Neural crest cell (in vitro differentiated cells): Measurements from ENCODE around the gene CPLX1. TPM values are rescaled to one million over a fixed set of nuclear protein-coding genes. Genes with fewer than 3 reads are reported as not detected.
"Not testable (repeated sequence)": the region's sequence is repeated elsewhere in the genome, so short reads cannot be mapped to it uniquely, and the experiment has no call there.

ENCODE experiments used
- DNase-seq: peaks from one replicate; pipeline ENCODE4 v3.0.0; 2021; ENCODE audit warnings: low read depth, mixed read lengths, low spot score
- H3K27ac Mint-ChIP-seq: one replicate; pipeline ENCODE4 v1.8.0; 2021; ENCODE audit warnings: mild to moderate bottlenecking, mixed read lengths; ENCODE audit not compliant: unreplicated experiment
- H3K27me3 Mint-ChIP-seq: 2 replicates; pipeline ENCODE4 v1.8.0; 2021; ENCODE audit warnings: low read depth, mild to moderate bottlenecking, mixed read lengths
- H3K36me3 Mint-ChIP-seq: 2 replicates; pipeline ENCODE4 v1.8.0; 2021; ENCODE audit warnings: low read depth, mild to moderate bottlenecking, mixed read lengths
- H3K4me1 Mint-ChIP-seq: 2 replicates; pipeline ENCODE4 v1.8.0; 2021; ENCODE audit warnings: mixed read lengths
- H3K4me3 Mint-ChIP-seq: one replicate; pipeline ENCODE4 v1.8.0; 2021; ENCODE audit warnings: mild to moderate bottlenecking, mixed read lengths
- H3K9me3 Mint-ChIP-seq: 2 replicates; pipeline ENCODE4 v1.8.0; 2021; ENCODE audit warnings: mixed read lengths
- CTCF ChIP-seq: fragments of 200-600 bp; sonication (generic); conservative IDR thresholded peaks from 2 replicates; pipeline ENCODE4 v1.5.0; 2021; ENCODE audit warnings: antibody characterized with exemption, mild to moderate bottlenecking
- total RNA-seq: library from RNA; stranded (reverse); gene quantifications from 2 replicates; pipeline ENCODE4 v1.2.1, GENCODE V29; 2021

Gene CPLX1
- total RNA-seq, 1 donor from 2014 or later = 2.0 TPM

GRCh38 chr4:781493-782216, 44.3 kb downstream of the CPLX1 start:
- H3K4me1 Mint-ChIP-seq = peaks cover 49% of the 10 kb centered on the region
- peaks cover 27% of the 10 kb centered on the region for H3K36me3 Mint-ChIP-seq
- peaks cover 3% of the 10 kb centered on the region for H3K9me3 Mint-ChIP-seq
- peak overlapping the region; percentile 96 for H3K4me3 Mint-ChIP-seq
- H3K27ac Mint-ChIP-seq = peak overlapping the region; percentile 97
- DNase-seq = peak; percentile 96
- no peak for TF ChIP-seq CTCF
- peaks cover 22% of the 10 kb centered on the region for H3K27me3 Mint-ChIP-seq

DNA sequence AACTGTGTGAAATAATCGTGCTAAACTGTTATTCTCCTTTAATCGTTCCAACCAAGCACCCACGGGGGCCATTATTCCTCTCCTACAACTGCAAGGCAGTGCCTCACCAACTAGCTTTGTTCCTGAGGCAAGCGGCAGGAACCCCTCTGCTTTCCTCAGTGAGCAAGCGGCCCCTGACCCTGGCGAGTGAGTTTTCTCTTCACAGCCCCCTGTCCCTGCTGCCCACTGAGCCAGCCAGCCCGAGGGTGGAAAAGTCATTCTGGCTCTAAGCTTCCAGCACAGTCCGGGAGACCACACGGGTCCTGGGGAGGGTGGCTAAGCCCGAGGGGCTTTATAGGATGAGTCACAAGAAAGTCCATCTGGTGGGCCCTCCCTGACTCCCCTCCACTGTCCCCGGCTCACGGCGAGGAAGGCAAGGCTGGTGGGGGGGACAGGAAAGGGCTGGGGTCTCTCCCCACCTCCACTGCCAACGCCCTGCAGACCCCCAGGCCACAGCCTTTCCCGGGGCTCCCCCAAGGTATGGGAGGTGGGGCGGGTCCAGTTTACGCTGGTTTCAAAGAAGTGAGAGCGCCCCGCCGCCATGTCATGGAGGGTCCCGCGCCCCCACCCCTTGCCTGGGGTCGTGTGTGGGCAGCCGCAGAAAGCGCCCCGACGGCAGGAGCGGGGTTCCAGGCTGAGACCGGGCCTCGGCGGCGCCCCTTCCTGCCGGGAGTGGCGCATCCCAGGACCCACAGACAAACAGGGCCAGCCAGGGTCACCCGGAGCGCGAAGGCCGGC, 45.0 kb downstream of the CPLX1 start:
- Mint-ChIP-seq H3K27me3 (peaks cover 22% of the 10 kb centered on the region), H3K27ac (peak overlapping the region; percentile 97), H3K4me3 (peak overlapping the region; percentile 96), H3K36me3 (peaks cover 32% of the 10 kb centered on the region), H3K4me1 (peaks cover 51% of the 10 kb centered on the region), H3K9me3 (peaks cover 3% of the 10 kb centered on the region)
- no peak for DNase-seq
- no peak for TF ChIP-seq CTCF

GRCh38 chr4:780255-780654, 45.7 kb downstream of the CPLX1 start:
- not testable (repeated sequence) for H3K9me3 Mint-ChIP-seq, DNase-seq
- Mint-ChIP-seq H3K4me1 (peaks cover 52% of the 10 kb centered on the region), H3K36me3 (peaks cover 35% of the 10 kb centered on the region), H3K4me3 (peak overlapping the region; percentile 92), H3K27me3 (peaks cover 18% of the 10 kb centered on the region), H3K27ac (peak overlapping the region; percentile 88)

DNA sequence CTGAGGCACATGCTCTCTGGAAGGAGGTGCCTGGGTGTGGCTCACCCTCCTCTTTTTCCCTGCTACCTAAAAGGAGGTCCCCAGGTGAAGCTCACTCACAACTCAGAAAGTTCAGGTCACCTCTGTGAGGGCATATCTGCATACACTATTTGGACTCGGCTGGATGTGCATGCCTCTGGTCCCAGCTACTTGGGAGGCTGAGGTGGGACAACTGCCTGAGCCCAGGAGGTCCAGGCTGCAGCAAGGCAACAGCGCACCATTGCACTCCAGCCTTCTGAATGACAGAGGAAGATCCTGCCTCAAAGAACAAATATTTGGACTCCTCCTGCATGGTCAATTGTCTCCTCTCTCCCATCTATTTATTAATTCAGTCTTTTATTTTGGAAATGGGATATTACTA, 46.4 kb downstream of the CPLX1 start:
- Mint-ChIP-seq H3K4me1 (peaks cover 49% of the 10 kb centered on the region), H3K27me3 (peaks cover 11% of the 10 kb centered on the region), H3K9me3 (peaks cover 6% of the 10 kb centered on the region), H3K27ac (peak overlapping the region; percentile 27), H3K4me3 (peak overlapping the region; percentile 92), H3K36me3 (peaks cover 39% of the 10 kb centered on the region)
- no peak for TF ChIP-seq CTCF
- DNase-seq = no peak

- DNase-seq = no peak
- Mint-ChIP-seq H3K27me3 (peaks cover 12% of the 10 kb centered on the region), H3K4me1 (peaks cover 56% of the 10 kb centered on the region), H3K36me3 (peaks cover 48% of the 10 kb centered on the region), H3K4me3 (peak overlapping the region; percentile 92), H3K9me3 (peaks cover 7% of the 10 kb centered on the region), H3K27ac (no peak overlapping the region)
- TF ChIP-seq CTCF = no peak
Measured at GRCh38 chr4:777520-778262, 48.2 kb downstream of the CPLX1 start.
